Measurements from ENCODE around the gene LY9. TPM values are rescaled to one million over a fixed set of nuclear protein-coding genes. Genes with fewer than 3 reads are reported as not detected.

The LY9 gene
- total and polyA plus RNA-seq, 8 donors: 0.29 to 2.5 (median 0.50) TPM

DNA sequence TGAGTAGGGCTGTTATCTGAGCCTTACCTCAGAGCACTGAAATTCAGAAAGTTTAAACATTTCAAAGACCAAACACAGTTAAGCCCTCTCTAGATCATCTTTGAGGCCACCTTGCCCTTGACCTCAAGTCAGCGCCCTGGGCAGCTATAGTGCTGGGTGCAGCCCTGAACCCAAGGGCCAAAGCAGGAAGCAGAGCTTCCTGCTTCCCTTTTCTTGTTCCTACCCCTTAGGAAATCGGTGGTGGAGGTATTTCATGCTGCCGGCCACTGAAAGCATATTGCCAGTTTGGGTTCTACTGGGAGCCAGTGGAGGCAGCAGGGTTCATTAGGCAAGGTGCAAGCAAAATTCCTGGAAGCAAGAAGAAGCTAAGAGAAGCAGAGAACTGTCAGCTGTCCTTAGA lies 40.6 kb downstream of the LY9 start:
- TF ChIP-seq, protein P1, sequence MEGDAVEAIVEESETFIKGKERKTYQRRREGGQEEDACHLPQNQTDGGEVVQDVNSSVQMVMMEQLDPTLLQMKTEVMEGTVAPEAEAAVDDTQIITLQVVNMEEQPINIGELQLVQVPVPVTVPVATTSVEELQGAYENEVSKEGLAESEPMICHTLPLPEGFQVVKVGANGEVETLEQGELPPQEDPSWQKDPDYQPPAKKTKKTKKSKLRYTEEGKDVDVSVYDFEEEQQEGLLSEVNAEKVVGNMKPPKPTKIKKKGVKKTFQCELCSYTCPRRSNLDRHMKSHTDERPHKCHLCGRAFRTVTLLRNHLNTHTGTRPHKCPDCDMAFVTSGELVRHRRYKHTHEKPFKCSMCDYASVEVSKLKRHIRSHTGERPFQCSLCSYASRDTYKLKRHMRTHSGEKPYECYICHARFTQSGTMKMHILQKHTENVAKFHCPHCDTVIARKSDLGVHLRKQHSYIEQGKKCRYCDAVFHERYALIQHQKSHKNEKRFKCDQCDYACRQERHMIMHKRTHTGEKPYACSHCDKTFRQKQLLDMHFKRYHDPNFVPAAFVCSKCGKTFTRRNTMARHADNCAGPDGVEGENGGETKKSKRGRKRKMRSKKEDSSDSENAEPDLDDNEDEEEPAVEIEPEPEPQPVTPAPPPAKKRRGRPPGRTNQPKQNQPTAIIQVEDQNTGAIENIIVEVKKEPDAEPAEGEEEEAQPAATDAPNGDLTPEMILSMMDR (IDR thresholded peaks at IDR 0.05): no peak
- Histone ChIP-seq H3K4me1 (peaks cover 4 to 31% of the 10 kb centered on the region in 2 donors), H3K4me3 (no peak overlapping the region), H3K36me3 (no peaks in the 10 kb centered on the region), H3K27me3 (no peaks in the 10 kb centered on the region), H3K9me3 (no peaks in the 10 kb centered on the region), H3K27ac (peak overlapping the region in 1 of 2 donors; percentile 49)
- DNase-seq (peak in 1 of 4 donors; percentile 38), ATAC-seq (peak; percentile 40)
- intact Hi-C loops (cut with DNase I): loop anchor here in 1 of 2 donors (5.0 kb wide), 1 partner anchor 116 kb away; the partner anchor contains the start of gene ITLN2

- Histone ChIP-seq H3K27ac (peak overlapping the region in 1 of 2 donors; percentile 49), H3K36me3 (no peaks in the 10 kb centered on the region), H3K4me1 (peaks cover 4 to 31% of the 10 kb centered on the region in 2 donors), H3K4me3 (no peak overlapping the region), H3K9me3 (no peaks in the 10 kb centered on the region), H3K27me3 (no peaks in the 10 kb centered on the region)
- ATAC-seq (no peak), DNase-seq (no peak)
- intact Hi-C loops (cut with DNase I): loop anchor here in 1 of 2 donors (5.0 kb wide), 1 partner anchor 115 kb away; the partner anchor contains the start of gene ITLN2
- TF ChIP-seq, protein P1 (IDR thresholded peaks at IDR 0.05): no peak
These were observed 41.1 kb downstream of the LY9 start for GRCh38 chr1:160836981-160837557.

GRCh38 chr1:160837558-160838205 lies 41.7 kb downstream of the LY9 start:
- DNase-seq (peak in 2 of 4 donors; percentile 34 to 75), ATAC-seq (peak; percentile 47)
- Histone ChIP-seq H3K9me3 (no peaks in the 10 kb centered on the region), H3K4me3 (no peak overlapping the region), H3K4me1 (peaks cover 4 to 31% of the 10 kb centered on the region in 2 donors), H3K36me3 (no peaks in the 10 kb centered on the region), H3K27me3 (no peaks in the 10 kb centered on the region), H3K27ac (peak overlapping the region in 1 of 2 donors; percentile 51)
- intact Hi-C loops (cut with DNase I): loop anchor here in 1 of 2 donors (5.0 kb wide), 1 partner anchor 115 kb away; the partner anchor contains the start of gene ITLN2
- TF ChIP-seq, protein P1 (IDR thresholded peaks at IDR 0.05): no peak

DNA sequence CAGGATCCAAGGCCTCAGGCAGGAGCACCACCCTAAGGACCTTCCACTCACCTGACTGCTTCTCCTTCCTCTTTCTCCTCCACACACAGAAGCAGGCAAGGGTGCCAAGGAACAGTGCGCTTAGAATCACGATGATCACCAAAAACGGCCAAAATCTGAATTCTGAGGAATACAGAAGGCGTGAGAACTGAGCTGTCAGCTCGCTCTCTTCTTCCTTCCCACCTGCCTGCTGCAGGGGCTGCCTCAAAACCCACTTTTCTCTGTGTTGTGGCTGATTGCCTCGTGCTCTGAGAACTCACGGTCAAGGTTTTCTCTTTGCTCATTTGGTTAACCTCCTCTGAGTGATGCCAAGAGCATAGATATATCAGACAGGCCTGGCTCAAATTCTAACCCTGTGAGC lies 42.9 kb downstream of the LY9 start:
- ATAC-seq: no peak
- H3K27me3 ChIP-seq: no peaks in the 10 kb centered on the region
- no peaks in the 10 kb centered on the region for H3K36me3 ChIP-seq
- H3K4me3 ChIP-seq: no peak overlapping the region
- intact Hi-C loops (cut with DNase I): loop anchor here in 1 of 2 donors (5.0 kb wide), 1 partner anchor 113 kb away; the partner anchor contains the start of gene ITLN2
- TF ChIP-seq, protein P1 (IDR thresholded peaks at IDR 0.05): no peak
- H3K4me1 ChIP-seq: peaks cover 4 to 31% of the 10 kb centered on the region in 2 donors
- no peak overlapping the region for H3K27ac ChIP-seq
- H3K9me3 ChIP-seq: no peaks in the 10 kb centered on the region
- no peak for DNase-seq

DNA sequence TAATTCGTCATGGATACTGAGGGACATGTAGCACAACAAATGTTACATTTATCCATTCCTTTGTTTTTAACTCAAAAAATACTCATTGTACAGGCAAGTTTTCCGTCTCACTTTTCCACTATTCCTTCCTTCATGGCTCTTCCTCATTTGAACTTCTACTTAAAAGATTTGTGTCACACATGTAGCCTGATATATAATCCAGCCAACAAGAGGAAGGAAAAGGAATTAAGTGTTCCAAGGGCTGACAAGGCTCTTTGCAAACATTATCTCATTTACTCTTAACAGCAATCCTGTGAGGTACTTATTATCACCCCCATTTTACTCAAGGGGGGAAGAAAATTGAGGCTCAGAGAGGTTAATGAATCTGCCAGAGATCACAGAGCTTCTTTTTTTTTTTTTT lies 43.8 kb downstream of the LY9 start:
- Histone ChIP-seq H3K27me3 (no peaks in the 10 kb centered on the region), H3K27ac (no peak overlapping the region), H3K36me3 (no peaks in the 10 kb centered on the region), H3K9me3 (no peaks in the 10 kb centered on the region), H3K4me1 (peaks cover 4 to 31% of the 10 kb centered on the region in 2 donors), H3K4me3 (no peak overlapping the region)
- DNase-seq (no peak), ATAC-seq (no peak)
- intact Hi-C loops (cut with DNase I): loop anchor here in 1 of 2 donors (5.0 kb wide), 1 partner anchor 113 kb away; the partner anchor contains the start of gene ITLN2
- TF ChIP-seq, protein P1 (IDR thresholded peaks at IDR 0.05): no peak

Data from left lung (tissue), 10 donors.